ENCODE data around the gene SLC22A31. TPM values are rescaled to one million over a fixed set of nuclear protein-coding genes. Genes with fewer than 3 reads are reported as not detected.

SLC22A31 gene
- total and polyA plus RNA-seq, 4 donors: 0.11 to 0.44 (median 0.30) TPM; not detected in 1

DNA sequence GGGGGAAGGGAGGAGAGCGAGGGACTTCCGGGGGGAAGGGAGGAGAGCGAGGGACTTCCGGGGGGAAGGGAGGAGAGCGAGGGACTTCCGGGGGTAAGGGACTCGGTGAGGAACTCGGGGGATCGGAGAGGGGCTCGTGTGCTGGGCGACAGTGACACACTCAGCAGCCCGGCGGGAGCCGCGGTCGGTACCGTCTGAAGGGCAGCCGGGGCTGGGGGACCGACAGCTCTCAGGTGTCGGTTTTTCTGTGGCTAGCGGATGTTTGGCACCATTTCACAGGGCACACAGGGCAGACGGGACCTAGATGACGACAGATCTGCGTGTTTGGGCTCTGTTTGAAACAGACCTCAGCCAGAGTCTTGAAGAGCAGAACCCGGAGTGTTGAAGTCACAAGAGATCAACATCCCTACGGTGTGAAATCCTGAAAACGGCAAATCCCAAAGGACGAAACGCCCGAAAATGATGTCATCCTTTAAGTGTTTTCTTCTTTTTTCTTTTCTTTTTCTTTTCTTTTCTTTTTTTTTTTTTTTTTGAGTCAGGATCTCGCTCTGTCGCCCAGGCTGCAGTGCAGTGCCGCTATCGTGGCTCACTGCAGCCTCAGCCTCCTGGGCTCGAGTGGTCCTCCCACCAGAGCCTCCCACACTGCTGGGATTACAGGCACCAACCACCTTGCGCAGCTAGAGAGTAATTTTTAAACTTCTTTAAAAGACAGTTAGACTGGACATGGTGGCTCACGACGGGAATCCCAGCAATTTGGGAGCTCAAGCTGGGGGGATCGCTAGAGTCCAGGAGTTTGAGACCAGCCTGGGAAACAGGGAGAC, 41.1 kb upstream of the SLC22A31 start:
- Histone ChIP-seq H3K27me3 (ENCODE audit: control insufficient read depth, insufficient read depth, low read length) (no peaks in the 10 kb centered on the region), H3K9me3 (ENCODE audit: control insufficient read depth, insufficient read depth, low read length) (no peaks in the 10 kb centered on the region), H3K27ac (ENCODE audit: low read depth, low read length) (peak overlapping the region; percentile 98), H3K36me3 (ENCODE audit: control insufficient read depth, insufficient read depth, low read length) (peaks cover 10% of the 10 kb centered on the region), H3K4me1 (ENCODE audit: control insufficient read depth, insufficient read depth, low read length) (peaks cover 12% of the 10 kb centered on the region), H3K4me3 (ENCODE audit: low read depth, low read length) (peak overlapping the region; percentile 90)
- 5% methylated on average over 28 of the region's 39 CpGs for WGBS (ENCODE audit: insufficient coverage)
- peak in 5 of 6 donors; percentile 49 to 93 (median 75) for DNase-seq (ENCODE audit: low read depth in 4 of 6, low spot score in 6 of 6)

DNA sequence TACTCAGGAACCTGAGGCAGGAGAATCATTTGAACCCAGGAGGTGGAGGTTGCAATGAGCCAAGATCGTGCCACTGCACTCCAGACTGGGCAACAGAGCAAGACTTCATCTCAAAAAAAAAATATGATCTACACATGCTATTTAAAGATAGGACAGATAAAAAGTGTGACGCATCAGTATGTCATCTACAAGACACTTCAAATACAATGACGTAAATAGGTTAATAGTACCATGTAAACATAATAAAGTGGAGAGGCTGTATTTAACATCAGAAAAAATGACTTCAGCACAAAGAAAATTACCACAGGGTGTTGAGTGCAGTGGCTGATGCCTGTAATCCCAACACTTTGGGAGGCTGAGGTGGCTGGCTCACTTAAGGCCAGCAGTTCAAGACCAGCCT, 37.4 kb upstream of the SLC22A31 start:
- H3K27ac ChIP-seq (ENCODE audit: low read depth, low read length): no peak overlapping the region
- H3K4me1 ChIP-seq (ENCODE audit: control insufficient read depth, insufficient read depth, low read length): peaks cover 11% of the 10 kb centered on the region
- peaks cover 37% of the 10 kb centered on the region for H3K36me3 ChIP-seq (ENCODE audit: control insufficient read depth, insufficient read depth, low read length)
- no peaks in the 10 kb centered on the region for H3K9me3 ChIP-seq (ENCODE audit: control insufficient read depth, insufficient read depth, low read length)
- no CpG with 5 or more reads among the region's 3 CpGs for WGBS (ENCODE audit: insufficient coverage)
- no peak for DNase-seq (ENCODE audit: low read depth in 4 of 6, low spot score in 6 of 6)
- no peak overlapping the region for H3K4me3 ChIP-seq (ENCODE audit: low read depth, low read length)
- no peaks in the 10 kb centered on the region for H3K27me3 ChIP-seq (ENCODE audit: control insufficient read depth, insufficient read depth, low read length)

DNA sequence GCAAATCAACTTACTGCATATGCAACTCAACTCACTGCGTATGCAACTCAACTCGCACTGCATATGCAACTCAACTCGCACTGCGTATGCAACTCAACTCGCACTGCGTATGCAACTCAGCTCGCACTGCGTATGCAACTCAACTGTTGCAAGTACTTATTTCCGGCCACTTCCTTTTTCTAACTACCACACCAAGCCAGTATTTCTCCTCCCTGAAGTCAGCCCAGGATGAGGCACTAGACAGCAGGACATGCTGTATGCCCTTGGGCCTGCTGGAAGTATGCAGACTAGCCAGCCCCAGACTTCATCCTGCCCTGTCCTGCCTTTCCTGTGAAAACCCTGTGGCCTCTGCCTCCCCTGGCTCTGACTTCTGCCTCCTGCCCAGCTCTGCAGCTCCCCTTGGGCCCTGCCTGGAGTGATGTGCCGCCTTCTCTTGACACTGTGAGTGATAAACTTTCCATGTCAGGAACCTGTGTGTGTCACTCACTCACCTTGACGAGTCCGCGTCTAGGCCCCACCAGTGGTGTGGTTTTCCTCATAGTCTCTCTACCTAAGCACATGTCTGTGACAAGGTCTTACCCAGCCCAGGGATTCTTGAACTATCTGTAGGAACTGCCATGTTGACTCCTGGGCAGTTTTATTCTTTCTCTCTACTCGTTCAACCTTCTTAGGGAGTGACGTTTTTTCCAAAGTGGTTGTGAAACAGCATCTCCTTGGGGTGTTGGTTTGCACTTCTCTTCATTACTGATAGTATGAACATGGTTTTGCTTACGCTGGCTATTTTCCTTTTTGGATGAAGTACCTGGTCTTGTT, 33.5 kb upstream of the SLC22A31 start:
- H3K4me3 ChIP-seq (ENCODE audit: low read depth, low read length): no peak overlapping the region
- H3K9me3 ChIP-seq (ENCODE audit: control insufficient read depth, insufficient read depth, low read length): no peaks in the 10 kb centered on the region
- no peaks in the 10 kb centered on the region for H3K27me3 ChIP-seq (ENCODE audit: control insufficient read depth, insufficient read depth, low read length)
- H3K27ac ChIP-seq (ENCODE audit: low read depth, low read length): no peak overlapping the region
- H3K4me1 ChIP-seq (ENCODE audit: control insufficient read depth, insufficient read depth, low read length): peaks cover 3% of the 10 kb centered on the region
- peaks cover 62% of the 10 kb centered on the region for H3K36me3 ChIP-seq (ENCODE audit: control insufficient read depth, insufficient read depth, low read length)
- WGBS (ENCODE audit: insufficient coverage): 97% methylated on average over 13 of the region's 16 CpGs
- no peak for DNase-seq (ENCODE audit: low read depth in 4 of 6, low spot score in 6 of 6)

DNA sequence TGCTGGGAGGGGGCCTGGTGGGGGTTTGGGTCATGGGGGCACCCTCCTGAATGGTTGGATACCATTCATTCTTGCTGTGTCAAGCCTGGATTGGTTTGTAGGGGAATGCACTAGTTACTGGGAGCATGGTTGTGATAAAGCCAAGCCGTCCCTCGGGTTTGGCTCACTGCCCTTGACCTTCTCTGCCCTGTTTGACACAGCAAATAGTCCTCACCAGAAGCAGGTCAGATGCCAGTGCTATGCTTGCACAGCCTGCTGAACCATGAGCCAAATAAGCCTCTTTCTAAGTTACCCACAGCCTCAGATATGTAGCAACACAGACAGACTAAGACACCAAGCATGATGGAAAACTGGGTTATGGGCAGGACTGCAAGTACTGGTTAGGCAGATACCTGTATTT, 31.8 kb upstream of the SLC22A31 start:
- Histone ChIP-seq H3K36me3 (ENCODE audit: control insufficient read depth, insufficient read depth, low read length) (peaks cover 74% of the 10 kb centered on the region), H3K27me3 (ENCODE audit: control insufficient read depth, insufficient read depth, low read length) (no peaks in the 10 kb centered on the region), H3K9me3 (ENCODE audit: control insufficient read depth, insufficient read depth, low read length) (no peaks in the 10 kb centered on the region), H3K4me1 (ENCODE audit: control insufficient read depth, insufficient read depth, low read length) (peaks cover 3% of the 10 kb centered on the region), H3K4me3 (ENCODE audit: low read depth, low read length) (no peak overlapping the region), H3K27ac (ENCODE audit: low read depth, low read length) (no peak overlapping the region)
- 89% methylated on average over 2 of the region's 2 CpGs for WGBS (ENCODE audit: insufficient coverage)
- no peak for DNase-seq (ENCODE audit: low read depth in 4 of 6, low spot score in 6 of 6)

DNA sequence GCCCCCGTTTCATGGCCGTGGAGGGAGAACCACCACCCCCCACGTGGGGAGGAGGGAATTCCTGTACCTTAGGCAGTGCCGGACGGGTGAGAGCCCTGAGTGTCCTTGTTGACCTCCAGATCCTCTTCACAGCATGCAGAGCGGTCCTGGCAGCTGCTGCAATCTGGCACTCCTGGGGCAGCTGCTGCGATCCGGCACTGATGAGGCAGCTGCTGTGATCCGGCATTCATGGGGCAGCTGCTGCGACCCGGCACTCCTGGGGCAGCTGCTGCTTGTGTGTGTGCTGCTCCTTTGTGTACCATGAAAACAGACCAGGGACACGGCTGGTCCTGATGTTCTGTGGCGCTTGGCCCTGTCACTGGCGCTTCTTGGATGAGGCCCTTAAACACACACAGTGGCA, 29.9 kb upstream of the SLC22A31 start:
- H3K36me3 ChIP-seq (ENCODE audit: control insufficient read depth, insufficient read depth, low read length): peaks cover 80% of the 10 kb centered on the region
- WGBS (ENCODE audit: insufficient coverage): 71% methylated on average over 11 of the region's 14 CpGs
- H3K9me3 ChIP-seq (ENCODE audit: control insufficient read depth, insufficient read depth, low read length): no peaks in the 10 kb centered on the region
- H3K4me1 ChIP-seq (ENCODE audit: control insufficient read depth, insufficient read depth, low read length): peaks cover 3% of the 10 kb centered on the region
- DNase-seq (ENCODE audit: low read depth in 4 of 6, low spot score in 6 of 6): peak in 1 of 6 donors; percentile 27
- no peaks in the 10 kb centered on the region for H3K27me3 ChIP-seq (ENCODE audit: control insufficient read depth, insufficient read depth, low read length)
- H3K4me3 ChIP-seq (ENCODE audit: low read depth, low read length): no peak overlapping the region
- no peak overlapping the region for H3K27ac ChIP-seq (ENCODE audit: low read depth, low read length)

DNA sequence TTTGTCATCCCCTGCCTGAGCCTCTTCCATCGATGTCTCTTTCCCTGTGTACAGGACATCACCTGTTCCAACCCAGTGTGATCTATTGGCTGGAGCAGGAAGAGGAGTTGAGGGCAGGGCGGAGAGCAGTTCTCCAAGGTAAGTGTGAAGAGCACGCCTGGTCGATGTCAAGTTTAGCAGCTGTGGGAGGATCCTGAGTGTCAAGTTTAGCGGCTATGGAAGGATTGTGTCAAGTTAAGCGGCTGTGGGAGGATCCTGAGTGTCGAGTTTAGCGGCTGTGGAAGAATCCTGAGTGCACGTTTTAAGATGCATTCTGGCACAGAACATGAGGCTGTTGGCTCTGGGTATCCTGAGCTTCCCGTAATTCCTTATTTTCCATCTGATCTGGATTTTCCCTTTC, 24.3 kb upstream of the SLC22A31 start:
- no peak overlapping the region for H3K27ac ChIP-seq (ENCODE audit: low read depth, low read length)
- no peaks in the 10 kb centered on the region for H3K27me3 ChIP-seq (ENCODE audit: control insufficient read depth, insufficient read depth, low read length)
- DNase-seq (ENCODE audit: low read depth in 4 of 6, low spot score in 6 of 6): no peak
- H3K4me1 ChIP-seq (ENCODE audit: control insufficient read depth, insufficient read depth, low read length): no peaks in the 10 kb centered on the region
- H3K4me3 ChIP-seq (ENCODE audit: low read depth, low read length): no peak overlapping the region
- H3K9me3 ChIP-seq (ENCODE audit: control insufficient read depth, insufficient read depth, low read length): no peaks in the 10 kb centered on the region
- H3K36me3 ChIP-seq (ENCODE audit: control insufficient read depth, insufficient read depth, low read length): peaks cover 85% of the 10 kb centered on the region
- 93% methylated on average over 4 of the region's 10 CpGs for WGBS (ENCODE audit: insufficient coverage)

DNA sequence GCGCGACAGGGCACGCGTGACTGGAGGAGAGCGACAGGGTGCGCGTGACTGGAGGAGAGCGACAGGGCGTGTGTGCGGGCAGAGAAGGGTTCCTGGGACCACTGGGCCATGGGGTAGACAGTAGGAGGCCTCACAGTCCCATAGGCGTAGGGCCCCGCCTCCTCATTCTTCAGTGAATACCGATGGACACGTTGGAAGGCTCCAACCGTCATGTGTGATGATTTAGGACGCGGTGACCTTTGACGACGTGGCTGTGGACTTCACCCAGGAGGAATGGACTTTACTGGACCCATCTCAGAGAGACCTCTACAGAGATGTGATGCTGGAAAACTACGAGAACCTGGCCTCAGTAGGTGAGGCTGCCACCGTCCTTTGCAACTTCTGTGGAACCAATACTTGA, 22.6 kb upstream of the SLC22A31 start:
- H3K27ac ChIP-seq (ENCODE audit: low read depth, low read length): no peak overlapping the region
- peaks cover 74% of the 10 kb centered on the region for H3K36me3 ChIP-seq (ENCODE audit: control insufficient read depth, insufficient read depth, low read length)
- WGBS (ENCODE audit: insufficient coverage): 96% methylated on average over 21 of the region's 21 CpGs
- no peak overlapping the region for H3K4me3 ChIP-seq (ENCODE audit: low read depth, low read length)
- DNase-seq (ENCODE audit: low read depth in 4 of 6, low spot score in 6 of 6): no peak
- no peaks in the 10 kb centered on the region for H3K27me3 ChIP-seq (ENCODE audit: control insufficient read depth, insufficient read depth, low read length)
- peaks cover 4% of the 10 kb centered on the region for H3K4me1 ChIP-seq (ENCODE audit: control insufficient read depth, insufficient read depth, low read length)
- H3K9me3 ChIP-seq (ENCODE audit: control insufficient read depth, insufficient read depth, low read length): no peaks in the 10 kb centered on the region

DNA sequence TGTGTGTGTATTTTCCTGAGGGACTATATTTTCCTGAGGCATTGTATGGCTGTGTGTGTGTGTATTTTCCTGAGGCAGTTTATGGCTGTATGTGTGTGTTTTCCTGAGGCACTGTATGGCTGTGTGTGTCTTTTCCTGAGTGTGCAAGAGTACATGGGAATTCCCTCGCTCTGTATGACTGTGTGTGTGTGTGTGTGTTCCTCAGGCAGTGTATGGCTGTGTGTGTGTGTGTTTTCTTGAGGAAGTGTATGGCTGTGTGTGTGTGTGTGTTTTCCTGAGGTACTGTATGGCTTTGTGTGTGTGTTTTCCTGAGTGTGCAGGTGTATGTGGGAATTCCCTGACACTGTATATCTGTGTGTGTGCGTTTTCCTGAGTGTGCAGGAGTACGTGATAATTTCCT, 21.3 kb upstream of the SLC22A31 start:
- Histone ChIP-seq H3K4me1 (ENCODE audit: control insufficient read depth, insufficient read depth, low read length) (peaks cover 4% of the 10 kb centered on the region), H3K27ac (ENCODE audit: low read depth, low read length) (no peak overlapping the region), H3K9me3 (ENCODE audit: control insufficient read depth, insufficient read depth, low read length) (no peaks in the 10 kb centered on the region), H3K36me3 (ENCODE audit: control insufficient read depth, insufficient read depth, low read length) (peaks cover 63% of the 10 kb centered on the region), H3K27me3 (ENCODE audit: control insufficient read depth, insufficient read depth, low read length) (no peaks in the 10 kb centered on the region), H3K4me3 (ENCODE audit: low read depth, low read length) (no peak overlapping the region)
- DNase-seq (ENCODE audit: low read depth in 4 of 6, low spot score in 6 of 6): no peak
- WGBS (ENCODE audit: insufficient coverage): 90% methylated on average over 3 of the region's 3 CpGs

DNA sequence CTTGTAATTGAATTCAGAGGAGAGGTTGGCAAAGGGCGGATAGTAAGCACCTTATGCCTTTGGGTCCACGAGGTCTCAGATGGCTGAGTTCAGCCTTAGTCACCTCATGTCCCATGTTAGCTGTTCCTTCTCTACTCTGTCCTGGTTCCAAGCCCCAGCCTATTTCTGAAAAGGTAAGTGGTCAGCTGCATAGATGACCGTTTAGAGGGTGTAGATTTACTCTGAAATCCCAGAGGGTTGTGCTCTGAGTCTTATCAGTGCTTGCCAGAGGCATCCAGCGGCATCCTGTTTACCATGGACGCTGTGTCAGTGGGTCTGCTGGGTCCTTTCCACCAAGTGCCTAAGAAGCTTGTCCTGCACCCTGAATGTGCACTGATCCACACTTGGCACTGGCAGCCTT, 19.0 kb upstream of the SLC22A31 start:
- no peak for DNase-seq (ENCODE audit: low read depth in 4 of 6, low spot score in 6 of 6)
- Histone ChIP-seq H3K9me3 (ENCODE audit: control insufficient read depth, insufficient read depth, low read length) (no peaks in the 10 kb centered on the region), H3K4me1 (ENCODE audit: control insufficient read depth, insufficient read depth, low read length) (peaks cover 12% of the 10 kb centered on the region), H3K27me3 (ENCODE audit: control insufficient read depth, insufficient read depth, low read length) (no peaks in the 10 kb centered on the region), H3K36me3 (ENCODE audit: control insufficient read depth, insufficient read depth, low read length) (peaks cover 44% of the 10 kb centered on the region), H3K27ac (ENCODE audit: low read depth, low read length) (no peak overlapping the region), H3K4me3 (ENCODE audit: low read depth, low read length) (no peak overlapping the region)
- WGBS (ENCODE audit: insufficient coverage): 92% methylated on average over 2 of the region's 5 CpGs
